Activated naive CD8-positive, alpha-beta T cell treated with anti-CD3 and anti-CD28 coated beads, Interleukin-2, amount 50 U/mL, for 24 hours (primary cell): ENCODE data around the gene NKX2-3.
A peak's percentile ranks its signal among the peaks of the same experiment; 100 is the strongest.

Experiments used
- ATAC-seq: fragments of 150-1000 bp; cut with Tn5 transposase; one replicate; pipeline ENCODE4 v1.10.0; 2021
- DNase-seq: peaks from one replicate; pipeline ENCODE4 v3.0.0; 2021
- H3K27ac Mint-ChIP-seq: one replicate; pipeline ENCODE4 v1.8.0; 2021; ENCODE audit warnings: mild to moderate bottlenecking, mixed read lengths
- H3K27me3 Mint-ChIP-seq: one replicate; pipeline ENCODE4 v1.8.0; 2021; ENCODE audit warnings: mixed read lengths
- H3K36me3 Mint-ChIP-seq: one replicate; pipeline ENCODE4 v1.8.0; 2021; ENCODE audit warnings: low read depth, mixed read lengths
- H3K4me1 Mint-ChIP-seq: one replicate; pipeline ENCODE4 v1.8.0; 2021; ENCODE audit warnings: mixed read lengths
- H3K4me3 Mint-ChIP-seq: one replicate; pipeline ENCODE4 v1.8.0; 2021; ENCODE audit warnings: mild to moderate bottlenecking, moderate library complexity, mixed read lengths
- H3K9me3 Mint-ChIP-seq: one replicate; pipeline ENCODE4 v1.8.0; 2021; ENCODE audit warnings: mixed read lengths

The NKX2-3 gene

GRCh38 chr10:99540657-99541531 lies 8.2 kb downstream of the NKX2-3 start:
- Mint-ChIP-seq H3K4me3 (no peak overlapping the region), H3K27ac (no peak overlapping the region), H3K27me3 (peaks cover 85% of the 10 kb centered on the region), H3K36me3 (no peaks in the 10 kb centered on the region), H3K9me3 (no peaks in the 10 kb centered on the region), H3K4me1 (peaks cover 11% of the 10 kb centered on the region)
- ATAC-seq (no peak), DNase-seq (no peak)

GRCh38 chr10:99544322-99544721 lies 11.6 kb downstream of the NKX2-3 start:
- H3K27me3 Mint-ChIP-seq = peaks cover 73% of the 10 kb centered on the region
- ATAC-seq (no peak), DNase-seq (no peak)
- H3K4me1 Mint-ChIP-seq = peaks cover 7% of the 10 kb centered on the region
- no peaks in the 10 kb centered on the region for H3K9me3 Mint-ChIP-seq
- no peaks in the 10 kb centered on the region for H3K36me3 Mint-ChIP-seq
- H3K4me3 Mint-ChIP-seq = no peak overlapping the region
- no peak overlapping the region for H3K27ac Mint-ChIP-seq

- Mint-ChIP-seq H3K27me3 (peaks cover 70% of the 10 kb centered on the region), H3K9me3 (no peaks in the 10 kb centered on the region), H3K4me1 (no peaks in the 10 kb centered on the region), H3K36me3 (no peaks in the 10 kb centered on the region), H3K4me3 (no peak overlapping the region), H3K27ac (no peak overlapping the region)
- peak; percentile 73 for ATAC-seq
- DNase-seq = no peak
These were observed 15.3 kb downstream of the NKX2-3 start for GRCh38 chr10:99548041-99548530.

- H3K4me3 Mint-ChIP-seq = no peak overlapping the region
- DNase-seq (no peak), ATAC-seq (no peak)
- peaks cover 7% of the 10 kb centered on the region for H3K4me1 Mint-ChIP-seq
- H3K9me3 Mint-ChIP-seq = no peaks in the 10 kb centered on the region
- no peak overlapping the region for H3K27ac Mint-ChIP-seq
- no peaks in the 10 kb centered on the region for H3K36me3 Mint-ChIP-seq
- peaks cover 66% of the 10 kb centered on the region for H3K27me3 Mint-ChIP-seq
These were observed 18.4 kb downstream of the NKX2-3 start for GRCh38 chr10:99551158-99551557.

- Mint-ChIP-seq H3K27ac (no peak overlapping the region), H3K4me3 (no peak overlapping the region), H3K27me3 (peaks cover 62% of the 10 kb centered on the region), H3K4me1 (peaks cover 11% of the 10 kb centered on the region), H3K36me3 (no peaks in the 10 kb centered on the region), H3K9me3 (no peaks in the 10 kb centered on the region)
- ATAC-seq (no peak), DNase-seq (no peak)
These were observed 18.9 kb downstream of the NKX2-3 start for GRCh38 chr10:99551616-99552015.

GRCh38 chr10:99555371-99555770 lies 22.6 kb downstream of the NKX2-3 start:
- peak; percentile 4 for ATAC-seq
- Mint-ChIP-seq H3K27me3 (peaks cover 56% of the 10 kb centered on the region), H3K36me3 (no peaks in the 10 kb centered on the region), H3K9me3 (no peaks in the 10 kb centered on the region), H3K4me3 (no peak overlapping the region), H3K27ac (no peak overlapping the region), H3K4me1 (peaks cover 12% of the 10 kb centered on the region)
- DNase-seq = no peak

- ATAC-seq = peak; percentile 83
- no peak overlapping the region for H3K4me3 Mint-ChIP-seq
- no peak for DNase-seq
- H3K27ac Mint-ChIP-seq = no peak overlapping the region
- H3K4me1 Mint-ChIP-seq = peaks cover 12% of the 10 kb centered on the region
- no peaks in the 10 kb centered on the region for H3K36me3 Mint-ChIP-seq
- H3K9me3 Mint-ChIP-seq = no peaks in the 10 kb centered on the region
- H3K27me3 Mint-ChIP-seq = peaks cover 52% of the 10 kb centered on the region
These were observed 23.2 kb downstream of the NKX2-3 start for GRCh38 chr10:99555825-99556523.

GRCh38 chr10:99557044-99557443 lies 24.3 kb downstream of the NKX2-3 start:
- H3K4me1 Mint-ChIP-seq = peaks cover 12% of the 10 kb centered on the region
- H3K9me3 Mint-ChIP-seq = no peaks in the 10 kb centered on the region
- no peak overlapping the region for H3K4me3 Mint-ChIP-seq
- DNase-seq (no peak), ATAC-seq (no peak)
- H3K27me3 Mint-ChIP-seq = peaks cover 41% of the 10 kb centered on the region
- no peaks in the 10 kb centered on the region for H3K36me3 Mint-ChIP-seq
- H3K27ac Mint-ChIP-seq = no peak overlapping the region

- Mint-ChIP-seq H3K4me1 (peaks cover 12% of the 10 kb centered on the region), H3K27me3 (peaks cover 30% of the 10 kb centered on the region), H3K36me3 (no peaks in the 10 kb centered on the region), H3K9me3 (no peaks in the 10 kb centered on the region), H3K27ac (no peak overlapping the region), H3K4me3 (no peak overlapping the region)
- DNase-seq = no peak
- ATAC-seq = no peak
These were observed 26.0 kb downstream of the NKX2-3 start for GRCh38 chr10:99558708-99559107.

GRCh38 chr10:99560277-99561126 lies 27.8 kb downstream of the NKX2-3 start:
- Mint-ChIP-seq H3K27ac (no peak overlapping the region), H3K27me3 (peaks cover 13% of the 10 kb centered on the region), H3K4me1 (peaks cover 12% of the 10 kb centered on the region)

GRCh38 chr10:99562631-99563030 lies 29.9 kb downstream of the NKX2-3 start:
- peaks cover 17% of the 10 kb centered on the region for H3K27me3 Mint-ChIP-seq
- no peak for ATAC-seq

More at GRCh38 chr10:99560277-99561126, 27.8 kb downstream of the NKX2-3 start:
- H3K36me3 Mint-ChIP-seq = no peaks in the 10 kb centered on the region
- DNase-seq (peak; percentile 58), ATAC-seq (no peak)
- no peak overlapping the region for H3K4me3 Mint-ChIP-seq
- H3K9me3 Mint-ChIP-seq = no peaks in the 10 kb centered on the region

GRCh38 chr10:99564361-99564760 lies 31.6 kb downstream of the NKX2-3 start:
- no peak overlapping the region for H3K27ac Mint-ChIP-seq
- no peak overlapping the region for H3K4me3 Mint-ChIP-seq
- H3K36me3 Mint-ChIP-seq = no peaks in the 10 kb centered on the region
- no peak for DNase-seq
- H3K27me3 Mint-ChIP-seq = peaks cover 17% of the 10 kb centered on the region
- no peaks in the 10 kb centered on the region for H3K4me1 Mint-ChIP-seq
- no peaks in the 10 kb centered on the region for H3K9me3 Mint-ChIP-seq
- no peak for ATAC-seq

More at GRCh38 chr10:99562631-99563030, 29.9 kb downstream of the NKX2-3 start:
- Mint-ChIP-seq H3K27ac (no peak overlapping the region), H3K36me3 (no peaks in the 10 kb centered on the region), H3K4me1 (no peaks in the 10 kb centered on the region), H3K9me3 (no peaks in the 10 kb centered on the region), H3K4me3 (no peak overlapping the region)
- DNase-seq = no peak

- no peak for DNase-seq
- Mint-ChIP-seq H3K36me3 (no peaks in the 10 kb centered on the region), H3K9me3 (no peaks in the 10 kb centered on the region), H3K4me1 (no peaks in the 10 kb centered on the region), H3K27ac (no peak overlapping the region), H3K4me3 (no peak overlapping the region), H3K27me3 (peaks cover 12% of the 10 kb centered on the region)
- ATAC-seq = no peak
These were observed 32.4 kb downstream of the NKX2-3 start for GRCh38 chr10:99565166-99565565.

- no peaks in the 10 kb centered on the region for H3K9me3 Mint-ChIP-seq
- no peak for ATAC-seq
These were observed 36.7 kb downstream of the NKX2-3 start for GRCh38 chr10:99569253-99569939.

More at GRCh38 chr10:99569253-99569939, 36.7 kb downstream of the NKX2-3 start:
- Mint-ChIP-seq H3K27me3 (peaks cover 17% of the 10 kb centered on the region), H3K4me3 (no peak overlapping the region), H3K4me1 (no peaks in the 10 kb centered on the region), H3K36me3 (no peaks in the 10 kb centered on the region), H3K27ac (no peak overlapping the region)
- DNase-seq = no peak
